ENCODE results near the gene MSTO1.

- no peak for TF ChIP-seq CTCF (IDR thresholded peaks at IDR 0.05; ENCODE audit: insufficient read depth, low read depth, low read length)
- TF ChIP-seq EZH2 (IDR thresholded peaks at IDR 0.05; ENCODE audit: insufficient read depth, low read length), result no peak
These were observed 30.3 kb downstream of the MSTO1 start for GRCh38 chr1:155640367-155640766.
